GM12874 (cell line): Measurements from ENCODE around the gene TMEM106C.

Experiments used
- TF ChIP-seq, protein P1 (sequence below): IDR thresholded peaks from 2 replicates; pipeline ENCODE4 v1.5.1; 2011; ENCODE audit warnings: low read depth, mild to moderate bottlenecking, control low read depth, low read length, moderate library complexity; ENCODE audit not compliant: insufficient read depth

The TMEM106C gene

DNA sequence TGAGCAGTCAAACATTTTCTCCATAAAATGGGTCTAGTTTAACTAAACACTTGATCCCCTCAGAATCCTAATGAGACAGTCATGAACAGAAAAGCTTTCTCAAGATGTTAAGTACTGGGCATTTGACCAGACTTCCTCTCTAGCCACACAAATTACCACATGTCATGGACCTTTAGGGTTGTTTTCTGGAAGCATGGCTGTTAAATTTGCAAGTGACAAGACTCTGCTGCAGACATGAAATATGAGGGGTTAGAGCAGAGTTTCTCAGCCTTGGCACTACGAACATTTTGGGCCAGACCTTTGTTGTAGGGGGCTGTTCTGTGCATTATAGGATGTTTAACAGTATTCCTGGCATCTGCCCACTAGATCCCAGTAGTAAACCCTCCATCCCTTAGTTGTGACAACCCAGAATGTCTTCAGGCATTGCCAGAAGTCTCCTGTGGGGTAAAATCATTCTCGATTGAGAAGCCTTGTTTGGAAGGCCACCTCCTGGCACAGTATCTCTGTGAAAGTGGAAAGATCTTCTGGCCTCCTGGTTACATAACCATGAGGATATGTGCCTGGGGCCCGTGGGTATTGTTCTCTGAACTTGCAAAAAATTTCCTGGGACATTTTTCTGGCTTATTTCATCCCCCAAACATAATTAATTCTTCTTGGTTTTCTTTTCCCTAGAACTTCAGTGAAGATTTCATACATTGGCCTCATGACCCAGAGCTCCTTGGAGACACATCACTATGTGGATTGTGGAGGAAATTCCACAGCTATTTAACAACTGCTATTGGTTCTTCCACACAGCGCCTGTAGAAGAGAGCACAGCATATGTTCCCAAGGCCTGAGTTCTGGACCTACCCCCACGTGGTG, 4.3 kb downstream of the TMEM106C start:
- TF ChIP-seq, protein P1, sequence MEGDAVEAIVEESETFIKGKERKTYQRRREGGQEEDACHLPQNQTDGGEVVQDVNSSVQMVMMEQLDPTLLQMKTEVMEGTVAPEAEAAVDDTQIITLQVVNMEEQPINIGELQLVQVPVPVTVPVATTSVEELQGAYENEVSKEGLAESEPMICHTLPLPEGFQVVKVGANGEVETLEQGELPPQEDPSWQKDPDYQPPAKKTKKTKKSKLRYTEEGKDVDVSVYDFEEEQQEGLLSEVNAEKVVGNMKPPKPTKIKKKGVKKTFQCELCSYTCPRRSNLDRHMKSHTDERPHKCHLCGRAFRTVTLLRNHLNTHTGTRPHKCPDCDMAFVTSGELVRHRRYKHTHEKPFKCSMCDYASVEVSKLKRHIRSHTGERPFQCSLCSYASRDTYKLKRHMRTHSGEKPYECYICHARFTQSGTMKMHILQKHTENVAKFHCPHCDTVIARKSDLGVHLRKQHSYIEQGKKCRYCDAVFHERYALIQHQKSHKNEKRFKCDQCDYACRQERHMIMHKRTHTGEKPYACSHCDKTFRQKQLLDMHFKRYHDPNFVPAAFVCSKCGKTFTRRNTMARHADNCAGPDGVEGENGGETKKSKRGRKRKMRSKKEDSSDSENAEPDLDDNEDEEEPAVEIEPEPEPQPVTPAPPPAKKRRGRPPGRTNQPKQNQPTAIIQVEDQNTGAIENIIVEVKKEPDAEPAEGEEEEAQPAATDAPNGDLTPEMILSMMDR = no peak

DNA sequence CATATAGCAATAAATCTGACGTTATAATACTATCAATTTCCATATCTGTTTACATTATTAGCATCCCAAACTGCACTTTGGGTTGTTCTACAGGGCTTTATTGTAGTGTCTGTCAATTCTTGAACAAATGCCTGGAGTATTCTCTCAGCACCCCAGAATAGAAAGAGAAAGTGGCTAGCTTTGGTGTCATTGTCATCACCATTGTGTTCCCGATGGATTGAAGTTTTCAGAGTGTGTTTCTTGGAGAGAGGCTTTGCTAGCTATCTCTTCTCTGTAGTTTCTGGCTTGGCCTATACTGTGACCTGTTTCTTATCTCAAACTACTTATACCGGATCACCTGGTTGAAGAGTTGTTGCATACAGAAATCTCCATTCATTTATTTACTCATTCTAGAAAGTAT, 6.4 kb downstream of the TMEM106C start:
- TF ChIP-seq, protein P1 = no peak

DNA sequence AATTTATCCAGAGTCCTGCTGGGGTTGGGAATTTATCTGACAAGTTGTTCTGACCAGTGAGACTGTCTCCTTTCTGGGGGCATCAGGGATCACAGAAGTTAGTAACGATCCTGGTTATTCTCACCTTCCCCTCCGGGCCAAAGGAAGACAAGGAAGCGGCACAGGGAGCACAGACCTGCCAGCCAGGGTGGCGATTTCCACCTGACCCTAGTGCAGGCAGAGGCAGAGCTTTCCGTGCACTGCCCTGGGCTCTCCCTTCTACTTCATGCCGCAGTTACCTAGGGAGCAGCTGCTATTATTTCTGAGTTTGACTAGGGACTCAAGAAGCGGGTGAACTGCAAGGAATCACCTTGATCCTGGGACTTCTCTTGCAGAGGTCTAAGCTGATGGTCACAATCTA, 7.4 kb downstream of the TMEM106C start:
- TF ChIP-seq, protein P1 = no peak

DNA sequence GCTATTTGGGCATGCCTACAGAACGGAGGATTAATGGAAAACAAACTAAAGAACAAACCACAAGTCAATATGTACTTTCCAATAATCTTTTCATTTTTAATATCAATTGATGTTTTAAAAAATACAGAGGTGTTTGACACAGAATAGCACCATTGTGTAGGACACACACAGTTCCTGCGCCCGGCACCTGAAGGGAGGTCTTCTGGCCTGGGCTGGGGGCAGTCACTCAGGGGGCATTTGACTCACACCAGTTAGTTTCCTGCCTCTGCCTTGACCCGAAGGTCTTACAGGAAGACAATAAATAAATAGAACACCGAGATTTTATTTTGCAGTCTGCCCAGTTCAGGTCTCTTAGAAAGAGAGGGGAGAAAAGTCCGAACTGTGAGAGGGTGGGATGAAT, 9.5 kb downstream of the TMEM106C start:
- TF ChIP-seq, protein P1 = no peak

DNA sequence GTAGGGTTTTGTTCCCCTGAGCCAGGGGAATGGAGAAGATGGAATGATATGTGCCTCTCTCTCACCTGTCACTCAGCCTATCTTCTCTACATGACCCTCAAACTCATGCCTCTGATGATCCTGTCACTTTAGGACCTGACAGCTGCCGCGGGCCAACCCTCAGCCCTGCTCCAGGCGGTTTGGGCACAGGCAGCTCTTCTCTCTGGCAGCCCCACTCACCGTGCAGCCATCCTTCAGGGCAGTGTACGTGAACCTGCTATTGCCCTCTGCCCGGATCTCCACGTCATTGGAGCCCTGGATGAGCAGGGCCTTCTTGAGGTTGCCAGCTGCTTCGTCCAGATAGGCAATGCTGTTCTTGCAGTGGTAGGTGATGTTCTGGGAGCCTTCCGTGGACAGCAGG, 10.5 kb downstream of the TMEM106C start:
- TF ChIP-seq, protein P1 = no peak

DNA sequence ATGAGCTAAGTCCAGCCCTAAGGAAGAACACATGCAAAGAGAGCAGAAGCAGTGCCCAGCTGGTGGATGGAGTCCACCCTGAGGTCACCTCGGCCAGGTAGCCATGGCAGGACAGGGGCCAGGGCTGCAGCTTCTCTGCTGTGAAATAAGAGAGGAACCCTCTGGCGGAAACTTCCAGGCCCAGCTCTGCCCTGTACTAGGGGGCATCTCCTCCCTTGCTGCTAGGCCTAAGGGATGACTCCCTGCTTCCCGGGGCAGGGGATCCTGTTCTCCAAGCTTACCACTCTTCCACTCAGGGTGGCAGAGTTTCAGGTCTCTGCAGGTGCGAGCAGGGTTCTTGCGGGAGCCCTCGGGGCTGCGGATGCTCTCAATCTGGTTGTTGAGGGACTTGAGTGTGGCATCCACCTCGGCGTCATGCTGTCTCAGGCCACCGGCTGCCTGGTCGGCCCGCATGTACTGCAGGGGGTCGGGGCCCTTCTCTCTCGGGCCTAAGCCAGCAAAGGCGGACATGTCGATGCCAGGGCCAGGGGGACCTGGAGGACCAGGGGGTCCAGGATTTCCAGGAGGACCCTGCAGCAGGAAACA, 11.7 kb downstream of the TMEM106C start:
- TF ChIP-seq, protein P1 = no peak

DNA sequence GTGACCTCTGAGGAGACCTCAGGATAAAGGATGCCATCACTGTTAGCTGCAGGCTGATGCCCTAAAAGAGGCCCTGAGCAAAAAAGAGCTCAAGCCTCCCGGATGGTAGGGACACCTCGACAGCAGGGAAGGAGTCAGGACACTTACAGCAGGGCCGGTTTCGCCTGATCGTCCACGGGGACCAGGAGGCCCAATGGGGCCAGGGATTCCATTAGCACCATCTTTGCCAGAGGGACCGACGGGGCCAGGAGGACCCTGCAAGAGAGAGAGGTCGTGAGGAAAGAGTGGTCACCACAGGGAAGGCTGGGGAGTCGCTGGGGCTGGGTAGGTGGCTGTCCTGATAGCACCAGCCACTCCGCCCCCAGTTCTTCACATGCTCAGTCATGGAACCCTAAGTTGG, 12.4 kb downstream of the TMEM106C start:
- TF ChIP-seq, protein P1 = no peak
